ENCODE measurements around the gene RPLP2. TPM values are rescaled to one million over a fixed set of nuclear protein-coding genes. Genes with fewer than 3 reads are reported as not detected.

RPLP2 gene
- total RNA-seq (2014; rRNA removed; shearing (Covaris generic)) = 786 and 794 TPM in 2 replicates

GRCh38 chr11:809287-810039 lies at the start of gene RPLP2:
Gene RPLP2 (plus strand): TSS chr11:809967. CDS start chr11:810235, 268 bp downstream.
- peak within 1 kb of the TSS; percentile 98 for H3K4me3 ChIP-seq (ENCODE audit: insufficient read depth, low read depth, low read length)
- no peaks in the 10 kb centered on the region for H3K27me3 ChIP-seq (ENCODE audit: control insufficient read depth, insufficient read depth, low read length)
- peaks cover 26% of the 10 kb centered on the region for H3K36me3 ChIP-seq (replicated peaks; ENCODE audit: control insufficient read depth, insufficient read depth, low read length)
- DNase-seq = peak; percentile 99

- Histone ChIP-seq H3K27me3 (ENCODE audit: control insufficient read depth, insufficient read depth, low read length) (no peaks in the 10 kb centered on the region), H3K4me3 (ENCODE audit: insufficient read depth, low read depth, low read length) (no peak overlapping the region), H3K36me3 (replicated peaks; ENCODE audit: control insufficient read depth, insufficient read depth, low read length) (peaks cover 50% of the 10 kb centered on the region)
- DNase-seq = peak; percentile 6
Measured at GRCh38 chr11:760236-760635, 49.5 kb upstream of the RPLP2 start.

- DNase-seq = peak; percentile 15
- H3K4me3 ChIP-seq (ENCODE audit: insufficient read depth, low read depth, low read length) = no peak overlapping the region
- no peaks in the 10 kb centered on the region for H3K27me3 ChIP-seq (ENCODE audit: control insufficient read depth, insufficient read depth, low read length)
- peaks cover 46% of the 10 kb centered on the region for H3K36me3 ChIP-seq (replicated peaks; ENCODE audit: control insufficient read depth, insufficient read depth, low read length)
Measured at GRCh38 chr11:761526-762108, 48.1 kb upstream of the RPLP2 start.

- Histone ChIP-seq H3K4me3 (ENCODE audit: insufficient read depth, low read depth, low read length) (no peak overlapping the region), H3K27me3 (ENCODE audit: control insufficient read depth, insufficient read depth, low read length) (no peaks in the 10 kb centered on the region), H3K36me3 (replicated peaks; ENCODE audit: control insufficient read depth, insufficient read depth, low read length) (peaks cover 40% of the 10 kb centered on the region)
- DNase-seq = peak; percentile 79
Measured at GRCh38 chr11:762421-763072, 47.2 kb upstream of the RPLP2 start.

DNA sequence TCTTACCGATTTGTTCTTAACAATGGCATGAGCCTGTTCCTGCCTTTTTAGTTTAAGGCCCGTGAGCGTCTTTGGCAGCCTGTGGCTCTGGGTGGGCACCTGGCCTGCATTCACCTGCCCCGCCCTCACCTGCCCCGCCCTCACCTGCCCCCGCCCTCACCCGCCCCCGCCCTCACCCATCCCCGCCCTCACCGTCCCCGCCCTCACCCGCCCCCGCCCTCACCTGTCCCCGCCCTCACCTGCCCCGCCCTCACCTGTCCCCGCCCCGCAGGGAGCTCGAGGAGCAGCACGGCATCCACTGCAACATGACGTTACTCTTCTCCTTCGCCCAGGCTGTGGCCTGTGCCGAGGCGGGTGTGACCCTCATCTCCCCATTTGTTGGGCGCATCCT lies 46.7 kb upstream of the RPLP2 start:
- DNase-seq = peak; percentile 97
- no peaks in the 10 kb centered on the region for H3K27me3 ChIP-seq (ENCODE audit: control insufficient read depth, insufficient read depth, low read length)
- no peak overlapping the region for H3K4me3 ChIP-seq (ENCODE audit: insufficient read depth, low read depth, low read length)
- H3K36me3 ChIP-seq (replicated peaks; ENCODE audit: control insufficient read depth, insufficient read depth, low read length) = peaks cover 38% of the 10 kb centered on the region

DNA sequence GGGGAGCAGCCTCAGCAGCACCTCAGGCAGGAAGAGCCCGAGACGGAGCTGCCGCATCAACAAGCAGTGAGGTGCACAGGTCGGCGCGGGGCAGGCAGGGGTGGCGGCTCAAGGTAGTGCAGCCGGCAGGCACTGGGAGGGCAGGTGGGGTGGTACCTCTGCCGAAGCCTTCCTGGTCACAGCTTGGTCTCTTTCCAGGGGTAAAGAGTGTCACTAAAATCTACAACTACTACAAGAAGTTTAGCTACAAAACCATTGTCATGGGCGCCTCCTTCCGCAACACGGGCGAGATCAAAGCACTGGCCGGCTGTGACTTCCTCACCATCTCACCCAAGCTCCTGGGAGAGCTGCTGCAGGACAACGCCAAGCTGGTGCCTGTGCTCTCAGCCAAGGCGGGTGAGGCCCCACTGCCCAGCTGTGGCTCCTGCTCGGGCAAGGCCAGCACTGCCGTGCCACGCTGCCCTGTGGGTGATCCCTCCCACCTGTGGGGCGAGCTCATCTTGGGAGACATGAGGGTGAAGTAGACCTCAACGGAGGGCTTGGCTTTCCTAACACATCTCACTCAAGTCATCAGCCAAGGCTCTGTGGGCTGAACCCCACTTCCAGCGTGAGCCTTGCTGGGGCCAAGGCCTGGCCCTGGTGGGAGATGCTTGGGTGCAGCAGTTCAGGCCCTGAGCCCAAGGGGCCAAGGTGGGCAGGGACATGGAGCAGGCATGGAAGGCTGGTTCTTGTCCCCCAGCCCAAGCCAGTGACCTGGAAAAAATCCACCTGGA lies 46.0 kb upstream of the RPLP2 start:
- no peak overlapping the region for H3K4me3 ChIP-seq (ENCODE audit: insufficient read depth, low read depth, low read length)
- peaks cover 38% of the 10 kb centered on the region for H3K36me3 ChIP-seq (replicated peaks; ENCODE audit: control insufficient read depth, insufficient read depth, low read length)
- peak; percentile 48 for DNase-seq
- H3K27me3 ChIP-seq (ENCODE audit: control insufficient read depth, insufficient read depth, low read length) = no peaks in the 10 kb centered on the region

DNA sequence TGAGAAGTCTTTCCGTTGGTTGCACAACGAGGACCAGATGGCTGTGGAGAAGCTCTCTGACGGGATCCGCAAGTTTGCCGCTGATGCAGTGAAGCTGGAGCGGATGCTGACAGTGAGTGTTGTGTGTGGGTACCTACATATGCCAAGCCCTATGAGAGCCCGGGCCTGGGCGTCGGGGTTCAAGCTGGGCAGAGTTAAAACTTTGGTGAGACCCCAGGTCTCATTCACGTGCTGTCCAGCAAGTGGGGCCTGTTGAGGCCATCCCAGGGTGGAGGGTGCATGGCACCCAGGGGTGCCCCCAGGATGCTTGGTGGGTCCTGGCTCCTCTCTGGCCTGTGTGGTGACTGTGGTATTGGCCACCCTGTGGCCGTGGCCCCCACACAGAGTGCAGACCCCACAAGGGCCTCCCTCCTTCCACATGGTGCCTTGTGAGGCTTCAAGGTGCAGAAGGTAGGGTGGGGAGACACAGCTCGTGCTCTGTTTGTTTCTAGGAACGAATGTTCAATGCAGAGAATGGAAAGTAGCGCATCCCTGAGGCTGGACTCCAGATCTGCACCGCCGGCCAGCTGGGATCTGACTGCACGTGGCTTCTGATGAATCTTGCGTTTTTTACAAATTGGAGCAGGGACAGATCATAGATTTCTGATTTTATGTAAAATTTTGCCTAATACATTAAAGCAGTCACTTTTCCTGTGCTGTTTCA lies 45.3 kb upstream of the RPLP2 start:
- Histone ChIP-seq H3K27me3 (ENCODE audit: control insufficient read depth, insufficient read depth, low read length) (no peaks in the 10 kb centered on the region), H3K36me3 (replicated peaks; ENCODE audit: control insufficient read depth, insufficient read depth, low read length) (peaks cover 32% of the 10 kb centered on the region), H3K4me3 (ENCODE audit: insufficient read depth, low read depth, low read length) (no peak overlapping the region)
- peak; percentile 73 for DNase-seq

GRCh38 chr11:765025-765801 lies 44.6 kb upstream of the RPLP2 start:
- DNase-seq = peak; percentile 94
- H3K36me3 ChIP-seq (replicated peaks; ENCODE audit: control insufficient read depth, insufficient read depth, low read length) = peaks cover 31% of the 10 kb centered on the region
- no peak overlapping the region for H3K4me3 ChIP-seq (ENCODE audit: insufficient read depth, low read depth, low read length)

DNA sequence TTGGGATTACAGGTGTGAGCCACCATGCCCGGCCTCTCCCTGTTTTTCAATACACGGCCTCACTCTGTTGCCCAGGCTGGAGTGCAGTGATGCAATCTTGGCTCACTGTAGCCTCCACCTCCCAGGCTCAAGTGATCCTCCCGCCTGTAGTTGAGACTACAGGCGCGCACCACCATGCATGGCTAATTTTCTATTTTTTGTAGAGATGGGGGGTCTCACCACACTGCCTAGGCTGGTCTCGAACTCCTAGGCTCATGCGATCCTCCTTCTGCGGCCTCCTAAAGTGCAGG lies 44.0 kb upstream of the RPLP2 start:
- no peaks in the 10 kb centered on the region for H3K27me3 ChIP-seq (ENCODE audit: control insufficient read depth, insufficient read depth, low read length)
- H3K4me3 ChIP-seq (ENCODE audit: insufficient read depth, low read depth, low read length) = no peak overlapping the region
- DNase-seq = no peak
- peaks cover 30% of the 10 kb centered on the region for H3K36me3 ChIP-seq (replicated peaks; ENCODE audit: control insufficient read depth, insufficient read depth, low read length)

More at GRCh38 chr11:765025-765801, 44.6 kb upstream of the RPLP2 start:
- no peaks in the 10 kb centered on the region for H3K27me3 ChIP-seq (ENCODE audit: control insufficient read depth, insufficient read depth, low read length)

DNA sequence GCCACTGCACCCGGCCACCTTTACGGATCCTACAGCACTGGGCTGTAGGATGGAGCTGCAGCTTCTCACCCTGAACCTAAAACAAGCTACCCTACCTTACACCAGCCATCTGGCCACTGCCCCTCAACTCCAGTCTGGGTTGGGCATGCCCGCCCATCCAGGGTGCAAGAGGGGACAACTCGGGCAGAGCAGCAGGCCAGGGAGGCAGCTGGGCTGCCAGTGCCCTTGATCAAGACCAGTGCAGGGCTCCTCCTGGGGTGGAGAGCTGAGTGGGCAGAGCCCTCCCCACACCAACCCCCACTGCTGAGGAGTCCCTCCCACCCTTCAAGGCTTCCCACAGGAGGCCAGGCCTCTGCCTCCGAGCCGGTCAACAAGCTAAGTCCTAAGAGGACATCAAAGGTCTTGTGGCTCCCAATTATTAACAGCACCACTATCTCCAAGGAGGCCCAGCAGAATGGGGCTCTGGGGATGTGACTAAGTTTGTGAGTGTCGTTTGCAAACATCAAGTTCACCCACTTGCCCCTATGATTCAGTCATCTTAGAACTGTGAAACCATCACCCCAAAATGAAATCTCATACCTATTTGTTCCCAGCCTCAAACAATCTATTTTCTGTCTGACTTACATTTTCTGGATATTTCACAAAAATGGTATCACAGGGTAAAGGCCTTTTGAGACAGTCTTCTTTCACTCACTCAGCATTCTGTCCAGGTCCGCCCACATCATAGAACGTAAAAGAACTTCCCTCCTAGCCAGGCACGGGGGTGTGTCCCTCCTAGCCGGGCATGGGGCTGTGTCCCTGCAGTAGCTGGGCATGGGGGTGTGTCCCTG lies 43.4 kb upstream of the RPLP2 start:
- Histone ChIP-seq H3K36me3 (replicated peaks; ENCODE audit: control insufficient read depth, insufficient read depth, low read length) (peaks cover 31% of the 10 kb centered on the region), H3K27me3 (ENCODE audit: control insufficient read depth, insufficient read depth, low read length) (no peaks in the 10 kb centered on the region), H3K4me3 (ENCODE audit: insufficient read depth, low read depth, low read length) (no peak overlapping the region)
- peak; percentile 40 for DNase-seq

GRCh38 chr11:766936-767210 lies 42.9 kb upstream of the RPLP2 start:
- Histone ChIP-seq H3K27me3 (ENCODE audit: control insufficient read depth, insufficient read depth, low read length) (no peaks in the 10 kb centered on the region), H3K36me3 (replicated peaks; ENCODE audit: control insufficient read depth, insufficient read depth, low read length) (peaks cover 28% of the 10 kb centered on the region), H3K4me3 (ENCODE audit: insufficient read depth, low read depth, low read length) (no peak overlapping the region)
- no peak for DNase-seq

- no peaks in the 10 kb centered on the region for H3K27me3 ChIP-seq (ENCODE audit: control insufficient read depth, insufficient read depth, low read length)
- peak; percentile 44 for DNase-seq
- H3K4me3 ChIP-seq (ENCODE audit: insufficient read depth, low read depth, low read length) = no peak overlapping the region
- peaks cover 27% of the 10 kb centered on the region for H3K36me3 ChIP-seq (replicated peaks; ENCODE audit: control insufficient read depth, insufficient read depth, low read length)
Measured at GRCh38 chr11:767238-767637, 42.5 kb upstream of the RPLP2 start.
